Activated naive CD8-positive, alpha-beta T cell treated with anti-CD3 and anti-CD28 coated beads, Interleukin-2, amount 50 U/mL, for 16 hours (primary cell): Measurements from ENCODE around the gene CDRT4.
"Not testable (repeated sequence)": the region's sequence is repeated elsewhere in the genome, so short reads cannot be mapped to it uniquely, and the experiment has no call there.

Experiments used
- DNase-seq: peaks from one replicate; pipeline ENCODE4 v3.0.0-alpha.2; 2020; ENCODE audit warnings: low read depth, low spot score

Gene CDRT4

GRCh38 chr17:15457723-15458094, 9.7 kb downstream of the CDRT4 start:
- no peak for DNase-seq

- DNase-seq = no peak
These were observed 10.3 kb downstream of the CDRT4 start for GRCh38 chr17:15456972-15457722.

GRCh38 chr17:15456496-15456895, 10.9 kb downstream of the CDRT4 start:
- no peak for DNase-seq

- DNase-seq = no peak
These were observed 13.1 kb downstream of the CDRT4 start for GRCh38 chr17:15454346-15454745.

- no peak for DNase-seq
These were observed 13.6 kb downstream of the CDRT4 start for GRCh38 chr17:15453782-15454181.

- DNase-seq = no peak
These were observed 14.2 kb downstream of the CDRT4 start for GRCh38 chr17:15453246-15453645.

GRCh38 chr17:15452746-15453145, 14.7 kb downstream of the CDRT4 start:
- DNase-seq = no peak

- no peak for DNase-seq
These were observed 15.7 kb downstream of the CDRT4 start for GRCh38 chr17:15451680-15452079.

GRCh38 chr17:15448580-15448956, 18.9 kb downstream of the CDRT4 start:
- DNase-seq = no peak

GRCh38 chr17:15447928-15448579, 19.4 kb downstream of the CDRT4 start:
- DNase-seq = no peak

- DNase-seq = no peak
These were observed 21.4 kb downstream of the CDRT4 start for GRCh38 chr17:15446036-15446435.

- DNase-seq = no peak
These were observed 22.6 kb downstream of the CDRT4 start for GRCh38 chr17:15444805-15445204.

- no peak for DNase-seq
These were observed 24.9 kb downstream of the CDRT4 start for GRCh38 chr17:15442311-15443180.

- no peak for DNase-seq
These were observed 26.1 kb downstream of the CDRT4 start for GRCh38 chr17:15441315-15441714.

- no peak for DNase-seq
These were observed 27.1 kb downstream of the CDRT4 start for GRCh38 chr17:15440347-15440746.

- DNase-seq = not testable (repeated sequence)
These were observed 28.0 kb downstream of the CDRT4 start for GRCh38 chr17:15439205-15439985.

- no peak for DNase-seq
These were observed 28.8 kb downstream of the CDRT4 start for GRCh38 chr17:15438491-15439105.

GRCh38 chr17:15437303-15437635, 30.2 kb downstream of the CDRT4 start:
- no peak for DNase-seq

- DNase-seq = no peak
These were observed 30.7 kb downstream of the CDRT4 start for GRCh38 chr17:15436473-15437302.

- no peak for DNase-seq
These were observed 32.5 kb downstream of the CDRT4 start for GRCh38 chr17:15434956-15435355.
